Ascending aorta (tissue), 2 donors: ENCODE results near the gene DNAJB1. TPM values are rescaled to one million over a fixed set of nuclear protein-coding genes. Genes with fewer than 3 reads are reported as not detected.
"Not testable (repeated sequence)": the region's sequence is repeated elsewhere in the genome, so short reads cannot be mapped to it uniquely, and the experiment has no call there.

ENCODE experiments used
- DNase-seq, 2 donors: peaks; one replicate each; pipeline ENCODE4 v3.0.0-alpha.2; 2019; ENCODE audit warnings: low spot score in 2 of 2
- H3K27ac ChIP-seq, 2 donors: fragments of 200-600 bp; sonication (generic); one replicate each; pipeline ENCODE4 v1.5.1; 2016 to 2017; ENCODE audit warnings: mild to moderate bottlenecking in 1 of 2
- H3K27me3 ChIP-seq: fragments of 200-600 bp; sonication (generic); one replicate; pipeline ENCODE4 v1.5.1; 2017
- H3K36me3 ChIP-seq, 2 donors: fragments of 200-600 bp; sonication (generic); one replicate each; pipeline ENCODE4 v1.5.1; 2016
- H3K4me1 ChIP-seq, 2 donors: fragments of 200-600 bp; sonication (generic); one replicate each; pipeline ENCODE4 v1.5.1; 2016 to 2017; ENCODE audit warnings: mild to moderate bottlenecking in 1 of 2
- H3K4me3 ChIP-seq, 2 donors: fragments of 200-600 bp; sonication (generic); one replicate each; pipeline ENCODE4 v1.5.1; 2016 to 2017; ENCODE audit warnings: mild to moderate bottlenecking in 1 of 2
- H3K9me3 ChIP-seq, 2 donors: fragments of 200-600 bp; sonication (generic); one replicate each; pipeline ENCODE4 v1.5.1; 2016
- intact Hi-C: fragments of 100-400 bp; cut with DNase I; formaldehyde crosslinking; loops from one replicate; pipeline ENCODE4 v1.15.1; 2023
- total RNA-seq: library from RNA; depleted of rRNA; stranded (reverse); fragments of >200 nt; gene quantifications from one replicate; pipeline ENCODE4 v1.1.0, GENCODE V29; 2016
- TF ChIP-seq, protein P1 (sequence below), 3 experiments: fragments of 200-600 bp in 2 of 3; fragments of 450-650 bp in 1 of 3; sonication (generic) in 2 of 3; IDR thresholded peaks; one replicate each; pipeline ENCODE4 v1.5.1; 2016 to 2019; ENCODE audit warnings: antibody characterized with exemption in 3 of 3, mild to moderate bottlenecking in 1 of 3, moderate library complexity in 1 of 3

DNAJB1 gene
- total RNA-seq, 1 donor from 2014 or later: 73.8 TPM

GRCh38 chr19:14554382-14554812, 36.2 kb upstream of the DNAJB1 start:
- Histone ChIP-seq H3K9me3 (no peaks in the 10 kb centered on the region), H3K4me1 (peaks cover 0 to 8% of the 10 kb centered on the region in 2 donors), H3K27me3 (no peaks in the 10 kb centered on the region), H3K27ac (no peak overlapping the region), H3K4me3 (no peak overlapping the region), H3K36me3 (peaks cover 0 to 2% of the 10 kb centered on the region in 2 donors)
- DNase-seq: no peak
- intact Hi-C loops: no loop called here
- TF ChIP-seq, protein P1, sequence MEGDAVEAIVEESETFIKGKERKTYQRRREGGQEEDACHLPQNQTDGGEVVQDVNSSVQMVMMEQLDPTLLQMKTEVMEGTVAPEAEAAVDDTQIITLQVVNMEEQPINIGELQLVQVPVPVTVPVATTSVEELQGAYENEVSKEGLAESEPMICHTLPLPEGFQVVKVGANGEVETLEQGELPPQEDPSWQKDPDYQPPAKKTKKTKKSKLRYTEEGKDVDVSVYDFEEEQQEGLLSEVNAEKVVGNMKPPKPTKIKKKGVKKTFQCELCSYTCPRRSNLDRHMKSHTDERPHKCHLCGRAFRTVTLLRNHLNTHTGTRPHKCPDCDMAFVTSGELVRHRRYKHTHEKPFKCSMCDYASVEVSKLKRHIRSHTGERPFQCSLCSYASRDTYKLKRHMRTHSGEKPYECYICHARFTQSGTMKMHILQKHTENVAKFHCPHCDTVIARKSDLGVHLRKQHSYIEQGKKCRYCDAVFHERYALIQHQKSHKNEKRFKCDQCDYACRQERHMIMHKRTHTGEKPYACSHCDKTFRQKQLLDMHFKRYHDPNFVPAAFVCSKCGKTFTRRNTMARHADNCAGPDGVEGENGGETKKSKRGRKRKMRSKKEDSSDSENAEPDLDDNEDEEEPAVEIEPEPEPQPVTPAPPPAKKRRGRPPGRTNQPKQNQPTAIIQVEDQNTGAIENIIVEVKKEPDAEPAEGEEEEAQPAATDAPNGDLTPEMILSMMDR (IDR thresholded peaks at IDR 0.05): no peak

DNA sequence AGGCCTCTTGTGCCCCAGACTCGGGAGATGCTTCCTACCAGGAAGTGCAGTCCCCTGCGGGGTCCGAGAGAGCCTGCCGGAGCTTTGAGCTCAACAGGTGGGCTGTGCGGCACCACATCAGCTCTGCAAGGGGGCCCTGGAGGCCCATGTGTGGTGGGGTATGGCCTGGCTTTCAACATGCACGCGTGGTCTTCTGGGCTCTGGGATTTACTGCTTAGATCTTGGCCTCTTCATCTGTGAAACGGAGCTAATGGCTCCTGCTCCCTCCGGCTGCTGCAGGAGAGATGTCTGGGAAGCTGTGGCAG, 35.7 kb upstream of the DNAJB1 start:
- TF ChIP-seq, protein P1 (IDR thresholded peaks at IDR 0.05): no peak
- Histone ChIP-seq H3K4me3 (no peak overlapping the region), H3K27ac (no peak overlapping the region), H3K9me3 (no peaks in the 10 kb centered on the region), H3K4me1 (peaks cover 0 to 8% of the 10 kb centered on the region in 2 donors), H3K36me3 (peaks cover 0 to 5% of the 10 kb centered on the region in 2 donors), H3K27me3 (no peaks in the 10 kb centered on the region)
- intact Hi-C loops: no loop called here
- no peak for DNase-seq

DNA sequence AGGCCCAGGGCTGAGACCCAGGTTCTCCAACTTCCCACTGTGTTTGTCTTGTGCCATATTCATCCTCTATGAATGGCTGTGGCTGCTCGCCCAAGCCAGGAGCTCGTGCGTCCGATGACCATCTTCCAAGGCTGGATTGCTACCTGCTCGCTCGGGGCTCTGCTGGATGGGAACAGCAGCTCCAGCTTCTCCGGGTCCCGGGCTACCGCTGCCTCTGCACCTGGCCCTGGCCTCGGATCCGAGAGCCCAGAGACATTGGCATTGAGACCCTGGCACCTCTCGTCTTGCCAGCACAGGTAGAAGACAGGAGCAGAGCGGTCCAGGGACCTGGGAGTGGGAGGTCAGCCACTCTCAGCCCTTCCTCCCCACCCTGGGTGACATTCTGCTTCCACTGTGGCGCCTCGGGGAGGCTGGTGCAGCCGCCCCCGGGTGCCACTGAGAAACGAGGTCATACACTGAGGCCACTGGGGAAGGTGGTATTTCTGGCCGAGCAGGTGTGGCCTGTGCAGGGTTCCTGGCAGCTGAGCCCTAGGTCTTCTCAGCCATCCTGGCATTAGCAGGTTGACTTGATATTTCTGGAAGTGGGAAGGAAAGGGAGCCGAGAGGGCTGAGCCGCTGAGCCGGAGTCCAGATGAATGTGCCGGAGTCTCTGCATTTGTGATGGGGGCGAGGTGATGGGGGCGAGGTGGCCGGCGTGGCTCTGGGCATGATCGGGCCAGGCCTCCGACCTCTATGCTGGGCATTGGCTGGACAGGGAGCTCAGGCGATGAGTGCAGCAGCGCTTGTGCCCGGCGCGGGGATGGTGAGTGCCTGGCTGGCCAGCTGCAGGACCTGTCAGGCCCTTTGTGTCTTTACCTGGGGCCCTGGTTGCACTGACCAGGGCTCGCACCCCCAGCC, 35.1 kb upstream of the DNAJB1 start:
- Histone ChIP-seq H3K27me3 (no peaks in the 10 kb centered on the region), H3K36me3 (peaks cover 0 to 5% of the 10 kb centered on the region in 2 donors), H3K9me3 (no peaks in the 10 kb centered on the region), H3K4me1 (peaks cover 0 to 8% of the 10 kb centered on the region in 2 donors), H3K27ac (no peak overlapping the region), H3K4me3 (no peak overlapping the region)
- TF ChIP-seq, protein P1 (IDR thresholded peaks at IDR 0.05): no peak
- no peak for DNase-seq
- intact Hi-C loops: no loop called here

DNA sequence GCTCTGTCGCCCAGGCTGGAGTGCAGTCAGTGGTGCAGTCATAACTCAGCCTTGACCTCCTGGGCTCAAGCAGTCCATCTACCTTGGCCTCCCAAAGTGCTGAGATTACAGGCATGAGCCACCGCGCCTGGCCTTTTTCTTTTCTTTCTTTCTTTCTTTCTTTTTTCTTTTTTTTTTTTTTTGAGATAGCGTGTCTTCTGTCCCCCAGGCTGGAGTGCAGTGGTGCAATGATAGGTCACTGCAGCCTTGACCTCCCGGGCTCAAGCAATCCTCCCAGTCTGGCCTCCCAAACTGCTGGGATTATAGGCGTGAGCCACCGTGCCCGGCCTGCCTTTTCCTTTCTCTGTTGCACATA, 33.8 kb upstream of the DNAJB1 start:
- H3K36me3 ChIP-seq, H3K27me3 ChIP-seq, DNase-seq, H3K27ac ChIP-seq, H3K4me1 ChIP-seq, intact Hi-C loops, H3K9me3 ChIP-seq, H3K4me3 ChIP-seq: not testable (repeated sequence)

DNA sequence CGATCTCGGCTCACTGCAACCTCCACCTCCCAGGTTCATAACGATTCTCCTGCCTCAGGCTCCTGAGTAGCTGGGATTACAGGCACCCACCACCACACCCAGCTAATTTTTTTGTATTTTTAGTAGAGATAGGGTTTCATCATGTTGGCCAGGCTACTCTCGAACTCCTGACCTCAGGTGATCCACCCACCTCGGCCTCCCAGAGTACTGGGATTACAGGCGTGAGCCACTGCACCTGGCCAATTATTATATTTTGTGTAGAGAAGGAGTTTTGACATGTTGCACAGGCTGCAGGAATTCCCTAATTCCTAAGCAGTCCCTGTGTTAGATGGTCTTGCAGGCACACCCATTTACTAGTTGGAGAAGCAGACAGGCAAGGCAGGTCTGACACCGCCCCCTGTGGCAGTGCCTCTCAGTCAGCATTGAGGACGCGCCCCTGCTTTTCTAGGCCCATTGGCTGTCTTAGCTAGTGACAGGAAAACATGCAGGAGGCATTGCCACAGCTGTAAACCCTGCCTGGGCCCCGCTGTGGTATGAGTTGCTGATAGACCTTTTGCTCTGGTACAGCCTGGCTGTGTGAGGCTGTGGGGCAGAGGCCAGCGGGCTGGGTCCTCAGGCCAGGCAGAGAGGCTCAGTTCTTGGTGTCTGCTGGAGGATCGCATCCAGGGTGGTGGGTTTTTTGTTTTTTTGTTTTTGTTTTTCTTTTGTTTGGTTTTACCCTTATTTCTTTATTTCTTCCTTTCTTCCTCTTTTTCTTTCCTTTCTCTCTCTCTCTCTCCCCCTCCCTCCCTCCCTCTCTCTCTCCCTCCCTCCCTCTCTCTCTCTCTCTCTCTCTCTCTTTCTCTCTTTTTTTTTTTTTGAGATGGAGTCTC, 33.2 kb upstream of the DNAJB1 start:
- intact Hi-C loops, DNase-seq, H3K27me3 ChIP-seq, H3K9me3 ChIP-seq, H3K36me3 ChIP-seq, H3K4me1 ChIP-seq, H3K27ac ChIP-seq, H3K4me3 ChIP-seq: not testable (repeated sequence)

GRCh38 chr19:14550201-14550754, 32.1 kb upstream of the DNAJB1 start:
- no peaks in the 10 kb centered on the region for H3K9me3 ChIP-seq
- H3K4me3 ChIP-seq: no peak overlapping the region
- DNase-seq: no peak
- H3K4me1 ChIP-seq: no peaks in the 10 kb centered on the region
- H3K27me3 ChIP-seq: no peaks in the 10 kb centered on the region
- TF ChIP-seq, protein P1 (IDR thresholded peaks at IDR 0.05): no peak
- H3K36me3 ChIP-seq: peaks cover 0 to 5% of the 10 kb centered on the region in 2 donors
- H3K27ac ChIP-seq: no peak overlapping the region
- intact Hi-C loops: no loop called here
